Ishikawa (cell line): ENCODE results near the gene USP7.

Experiments
- CEBPB ChIP-seq: IDR thresholded peaks from 2 replicates; pipeline ENCODE4 v1.6.1; 2012
- CREB1 ChIP-seq: IDR thresholded peaks from 2 replicates; pipeline ENCODE4 v1.6.1; 2012; ENCODE audit warnings: low read depth
- EGR1 ChIP-seq: IDR thresholded peaks from 2 replicates; pipeline ENCODE4 v1.6.1; 2012
- EP300 ChIP-seq: IDR thresholded peaks from 2 replicates; pipeline ENCODE4 v1.6.1; 2012; ENCODE audit warnings: borderline replicate concordance
- FOXM1 ChIP-seq: IDR thresholded peaks from 2 replicates; pipeline ENCODE4 v1.6.1; 2012; ENCODE audit warnings: low read depth, borderline replicate concordance
- MAX ChIP-seq: IDR thresholded peaks from 2 replicates; pipeline ENCODE4 v1.6.1; 2012
- NFIC ChIP-seq: IDR thresholded peaks from 2 replicates; pipeline ENCODE4 v1.6.1; 2012
- RAD21 ChIP-seq: IDR thresholded peaks from 2 replicates; pipeline ENCODE4 v1.6.1; 2012; ENCODE audit warnings: low read depth
- REST ChIP-seq: IDR thresholded peaks from 2 replicates; pipeline ENCODE4 v1.6.1; 2012; ENCODE audit warnings: low read depth, mild to moderate bottlenecking
- TAF1 ChIP-seq: IDR thresholded peaks from 2 replicates; pipeline ENCODE4 v1.6.1; 2012; ENCODE audit warnings: low read depth, mild to moderate bottlenecking
- TCF12 ChIP-seq: IDR thresholded peaks from 2 replicates; pipeline ENCODE4 v1.6.1; 2012; ENCODE audit warnings: low read depth
- TEAD4 ChIP-seq: IDR thresholded peaks from 2 replicates; pipeline ENCODE4 v1.6.1; 2012
- USF1 ChIP-seq: IDR thresholded peaks from 2 replicates; pipeline ENCODE4 v1.6.1; 2012
- YY1 ChIP-seq: IDR thresholded peaks from 2 replicates; pipeline ENCODE4 v1.6.1; 2012; ENCODE audit warnings: low read depth
- ZBTB7A ChIP-seq: IDR thresholded peaks from 2 replicates; pipeline ENCODE4 v1.6.1; 2012; ENCODE audit warnings: low read depth

USP7 gene

GRCh38 chr16:8887431-8887765 is 76.3 kb downstream of the USP7 start:
- no peak for TF ChIP-seq TAF1
- TF ChIP-seq NFIC = no peak
- TF ChIP-seq REST = no peak
- TF ChIP-seq YY1 = no peak
- no peak for TF ChIP-seq USF1
- TF ChIP-seq ZBTB7A = no peak
- TF ChIP-seq TEAD4 = no peak
- TF ChIP-seq CREB1 = no peak
- TF ChIP-seq TCF12 = no peak
- TF ChIP-seq MAX = no peak

- TF ChIP-seq ZBTB7A = no peak
- TF ChIP-seq YY1 = no peak
- no peak for TF ChIP-seq REST
- TF ChIP-seq MAX = no peak
- TF ChIP-seq FOXM1 = no peak
- no peak for TF ChIP-seq TEAD4
Measured at GRCh38 chr16:8886593-8887430, 76.9 kb downstream of the USP7 start.

- TF ChIP-seq CEBPB (no peak), EGR1 (no peak), NFIC (no peak), TCF12 (no peak), REST (no peak), ZBTB7A (no peak), USF1 (no peak), TEAD4 (no peak), FOXM1 (no peak), EP300 (no peak), RAD21 (no peak), MAX (no peak)
Measured at GRCh38 chr16:8885674-8886592, 77.8 kb downstream of the USP7 start.
